Activated CD4-positive, alpha-beta memory T cell treated with anti-CD3 and anti-CD28 coated beads for 36 hours (primary cell): ENCODE measurements around the gene HOXC4. TPM values are rescaled to one million over a fixed set of nuclear protein-coding genes. Genes with fewer than 3 reads are reported as not detected.
"Not testable (repeated sequence)": the region's sequence is repeated elsewhere in the genome, so short reads cannot be mapped to it uniquely, and the experiment has no call there.

Source experiments
- CTCF ChIA-PET: fragments of 350-600 bp; sonication (Branson Sonifier 250); formaldehyde crosslinking; loops from one replicate; lab custom pipeline; 2021; ENCODE audit warnings: antibody characterized with exemption, inconsistent platforms; lab: Charles Lee
- POLR2A ChIA-PET: fragments of 350-600 bp; sonication (Branson Sonifier 250); formaldehyde crosslinking; loops from one replicate; lab custom pipeline; 2021; ENCODE audit warnings: antibody characterized with exemption; lab: Charles Lee
- DNase-seq: peaks from one replicate; pipeline ENCODE4 v3.0.0-alpha.2; 2020
- H3K27ac Mint-ChIP-seq: one replicate; pipeline ENCODE4 v1.8.0; 2021; ENCODE audit warnings: mixed read lengths
- H3K27me3 Mint-ChIP-seq: one replicate; pipeline ENCODE4 v1.8.0; 2021; ENCODE audit warnings: mixed read lengths
- H3K36me3 Mint-ChIP-seq: one replicate; pipeline ENCODE4 v1.8.0; 2021; ENCODE audit warnings: mixed read lengths
- H3K4me1 Mint-ChIP-seq: one replicate; pipeline ENCODE4 v1.8.0; 2021; ENCODE audit warnings: low read depth, mixed read lengths
- H3K4me3 Mint-ChIP-seq: one replicate; pipeline ENCODE4 v1.8.0; 2021; ENCODE audit warnings: mild to moderate bottlenecking, mixed read lengths
- H3K9me3 Mint-ChIP-seq: one replicate; pipeline ENCODE4 v1.8.0; 2021; ENCODE audit warnings: mixed read lengths
- intact Hi-C: fragments of 100-400 bp; cut with micrococcal nuclease; formaldehyde crosslinking; loops from one replicate; pipeline ENCODE4 v1.15.1; 2023
- total RNA-seq, 2 experiments: library from RNA; stranded (reverse); gene quantifications; one replicate each; pipeline ENCODE4 v1.2.3, GENCODE V29; 2021

Gene HOXC4
- total RNA-seq, 2 experiments from 2014 or later: 0.17 TPM; not detected in 1

DNA sequence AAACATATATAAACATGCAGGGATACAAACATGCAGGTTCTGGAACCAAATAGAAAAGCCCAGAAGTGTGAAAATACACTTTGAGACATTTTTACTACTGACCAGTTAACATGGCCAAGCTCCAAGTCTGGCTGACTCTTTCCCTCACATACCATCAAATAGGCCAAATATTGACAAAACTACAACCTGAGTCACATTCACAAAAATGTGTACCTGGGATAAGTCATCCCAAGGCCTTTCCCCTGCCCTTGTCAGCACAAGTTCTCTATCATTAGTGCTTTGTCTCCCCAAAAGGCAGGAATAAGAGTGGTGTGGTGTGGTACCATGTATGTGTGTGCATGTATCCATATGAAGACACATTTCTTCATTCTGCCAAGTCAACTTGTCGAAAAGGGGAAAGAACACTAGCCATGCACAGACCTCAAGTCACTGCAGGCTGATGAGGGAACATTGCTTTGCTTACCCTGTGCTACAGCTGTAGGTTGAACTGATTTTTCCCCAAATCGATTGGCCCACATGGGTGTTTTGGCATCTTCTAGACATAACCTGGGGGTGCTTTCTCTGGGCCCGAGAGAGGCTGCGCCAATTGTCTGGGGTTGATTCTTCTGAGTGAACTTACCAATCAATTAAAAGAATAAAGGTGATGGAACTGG, 14.9 kb downstream of the HOXC4 start:
- H3K36me3 Mint-ChIP-seq: no peaks in the 10 kb centered on the region
- intact Hi-C loops: no loop called here
- H3K27me3 Mint-ChIP-seq: peaks cover 8% of the 10 kb centered on the region

DNA sequence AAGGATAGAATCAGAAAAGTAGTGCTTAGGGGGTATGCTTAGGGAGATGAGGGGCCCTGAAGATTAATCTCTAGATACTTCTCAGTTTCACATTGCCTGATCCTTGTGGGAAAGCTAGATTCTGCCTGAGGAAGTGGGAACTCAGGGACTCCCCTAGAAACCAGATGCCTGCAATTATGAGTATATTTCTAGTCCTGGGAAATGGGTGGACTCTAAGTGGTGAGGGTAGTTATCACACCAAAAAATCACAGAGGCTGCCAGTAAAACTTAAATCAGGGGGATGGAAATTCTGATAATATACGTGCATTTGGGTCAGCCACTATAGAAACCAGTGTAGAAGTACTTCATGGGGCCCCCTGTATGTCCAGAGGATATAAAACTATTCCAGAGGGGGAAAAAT, 18.3 kb downstream of the HOXC4 start:
- POLR2A ChIA-PET: no interaction called here
- CTCF ChIA-PET: no interaction called here
- intact Hi-C loops: no loop called here
- no peaks in the 10 kb centered on the region for H3K9me3 Mint-ChIP-seq
- DNase-seq: no peak
- no peak overlapping the region for H3K4me3 Mint-ChIP-seq
- peaks cover 2% of the 10 kb centered on the region for H3K27me3 Mint-ChIP-seq
- no peaks in the 10 kb centered on the region for H3K4me1 Mint-ChIP-seq
- H3K36me3 Mint-ChIP-seq: no peaks in the 10 kb centered on the region
- no peak overlapping the region for H3K27ac Mint-ChIP-seq

More for the DNA sequence above, 14.9 kb downstream of the HOXC4 start:
- no peak overlapping the region for H3K27ac Mint-ChIP-seq
- CTCF ChIA-PET: no interaction called here
- POLR2A ChIA-PET: no interaction called here
- H3K4me1 Mint-ChIP-seq: no peaks in the 10 kb centered on the region
- no peaks in the 10 kb centered on the region for H3K9me3 Mint-ChIP-seq
- no peak for DNase-seq
- no peak overlapping the region for H3K4me3 Mint-ChIP-seq

DNA sequence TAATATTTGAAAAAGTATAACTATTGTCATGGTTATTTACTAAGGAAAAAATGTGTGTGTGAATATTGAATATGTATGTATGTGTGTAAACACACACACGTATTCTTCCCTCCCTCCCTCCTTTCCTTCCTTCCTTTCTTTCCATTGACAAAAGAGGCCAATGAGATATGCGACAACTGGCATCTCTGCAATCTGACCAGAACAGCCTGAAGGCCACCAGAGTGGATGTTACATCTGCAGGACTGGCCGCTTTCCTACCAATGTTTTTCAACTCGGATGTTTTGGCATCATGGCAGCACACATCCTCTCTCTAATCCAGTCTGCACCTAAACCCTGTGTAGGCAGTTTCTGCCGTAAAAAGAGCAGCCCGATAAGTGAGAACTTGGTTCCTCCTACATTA, 20.7 kb downstream of the HOXC4 start:
- intact Hi-C loops: no loop called here
- Mint-ChIP-seq H3K27ac (no peak overlapping the region), H3K27me3 (peaks cover 2% of the 10 kb centered on the region), H3K4me1 (no peaks in the 10 kb centered on the region), H3K36me3 (no peaks in the 10 kb centered on the region), H3K4me3 (no peak overlapping the region), H3K9me3 (no peaks in the 10 kb centered on the region)
- ChIA-PET POLR2A (no interaction called here), CTCF (no interaction called here)
- no peak for DNase-seq

DNA sequence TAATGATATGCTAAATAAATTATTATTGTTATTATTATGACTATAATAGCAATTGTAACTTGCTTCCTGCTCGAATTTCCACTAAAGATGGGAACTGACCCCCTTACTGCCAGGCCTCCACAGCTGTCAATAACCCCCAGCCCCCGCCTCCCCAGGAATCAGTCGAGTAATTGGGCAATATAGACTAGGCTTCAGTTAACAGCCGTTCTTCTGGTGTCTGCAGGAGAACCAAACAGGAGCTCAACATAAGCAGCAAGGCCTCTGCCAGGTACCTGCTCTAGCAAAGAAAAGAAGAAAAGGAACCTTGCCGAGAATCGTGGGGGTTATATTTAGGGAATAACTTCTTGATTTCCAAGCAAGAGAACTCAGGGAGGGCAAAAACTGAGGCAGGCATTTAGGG, 21.8 kb downstream of the HOXC4 start:
- H3K36me3 Mint-ChIP-seq: no peaks in the 10 kb centered on the region
- intact Hi-C loops: no loop called here

GRCh38 chr12:54075974-54076373, 22.3 kb downstream of the HOXC4 start:
- H3K27ac Mint-ChIP-seq: no peak overlapping the region
- H3K4me3 Mint-ChIP-seq: no peak overlapping the region
- CTCF ChIA-PET: no interaction called here
- no peak for DNase-seq
- POLR2A ChIA-PET: no interaction called here
- intact Hi-C loops: no loop called here
- no peaks in the 10 kb centered on the region for H3K9me3 Mint-ChIP-seq
- peaks cover 2% of the 10 kb centered on the region for H3K27me3 Mint-ChIP-seq
- H3K36me3 Mint-ChIP-seq: no peaks in the 10 kb centered on the region
- H3K4me1 Mint-ChIP-seq: peaks cover under 1% of the 10 kb centered on the region

More for the DNA sequence above, 21.8 kb downstream of the HOXC4 start:
- DNase-seq: no peak
- Mint-ChIP-seq H3K4me1 (no peaks in the 10 kb centered on the region), H3K27me3 (peaks cover 2% of the 10 kb centered on the region), H3K27ac (no peak overlapping the region), H3K4me3 (no peak overlapping the region), H3K9me3 (no peaks in the 10 kb centered on the region)
- POLR2A ChIA-PET: no interaction called here
- CTCF ChIA-PET: no interaction called here

GRCh38 chr12:54077843-54078242, 24.2 kb downstream of the HOXC4 start:
- H3K4me3 Mint-ChIP-seq, H3K27ac Mint-ChIP-seq, DNase-seq, H3K36me3 Mint-ChIP-seq, CTCF ChIA-PET, intact Hi-C loops, H3K9me3 Mint-ChIP-seq, POLR2A ChIA-PET, H3K27me3 Mint-ChIP-seq: not testable (repeated sequence)
- peaks cover 14% of the 10 kb centered on the region for H3K4me1 Mint-ChIP-seq

DNA sequence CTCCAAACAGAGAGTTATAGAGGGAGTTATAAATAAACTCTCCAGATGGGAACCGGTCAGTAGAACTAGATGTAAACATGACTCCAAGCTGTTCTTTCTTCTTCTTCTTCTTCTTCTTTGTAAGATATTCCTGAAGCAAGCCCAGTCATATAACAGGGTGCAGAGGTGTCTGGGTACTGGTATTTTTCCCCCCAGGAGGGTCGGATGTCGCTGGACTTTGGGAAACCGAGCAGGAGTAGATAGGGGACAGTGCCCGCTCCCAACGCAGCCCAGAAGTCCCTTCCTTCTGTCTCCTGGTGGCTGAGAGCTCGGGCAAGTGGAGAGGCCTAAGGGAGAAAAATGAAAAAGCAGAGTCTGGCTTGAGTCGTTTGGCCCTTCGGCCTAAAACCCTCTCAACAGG, 25.5 kb downstream of the HOXC4 start:
- intact Hi-C loops, H3K4me3 Mint-ChIP-seq, CTCF ChIA-PET, H3K36me3 Mint-ChIP-seq, DNase-seq, H3K27ac Mint-ChIP-seq, POLR2A ChIA-PET, H3K9me3 Mint-ChIP-seq: not testable (repeated sequence)
- Mint-ChIP-seq H3K4me1 (peaks cover 20% of the 10 kb centered on the region), H3K27me3 (peaks cover 11% of the 10 kb centered on the region)

DNA sequence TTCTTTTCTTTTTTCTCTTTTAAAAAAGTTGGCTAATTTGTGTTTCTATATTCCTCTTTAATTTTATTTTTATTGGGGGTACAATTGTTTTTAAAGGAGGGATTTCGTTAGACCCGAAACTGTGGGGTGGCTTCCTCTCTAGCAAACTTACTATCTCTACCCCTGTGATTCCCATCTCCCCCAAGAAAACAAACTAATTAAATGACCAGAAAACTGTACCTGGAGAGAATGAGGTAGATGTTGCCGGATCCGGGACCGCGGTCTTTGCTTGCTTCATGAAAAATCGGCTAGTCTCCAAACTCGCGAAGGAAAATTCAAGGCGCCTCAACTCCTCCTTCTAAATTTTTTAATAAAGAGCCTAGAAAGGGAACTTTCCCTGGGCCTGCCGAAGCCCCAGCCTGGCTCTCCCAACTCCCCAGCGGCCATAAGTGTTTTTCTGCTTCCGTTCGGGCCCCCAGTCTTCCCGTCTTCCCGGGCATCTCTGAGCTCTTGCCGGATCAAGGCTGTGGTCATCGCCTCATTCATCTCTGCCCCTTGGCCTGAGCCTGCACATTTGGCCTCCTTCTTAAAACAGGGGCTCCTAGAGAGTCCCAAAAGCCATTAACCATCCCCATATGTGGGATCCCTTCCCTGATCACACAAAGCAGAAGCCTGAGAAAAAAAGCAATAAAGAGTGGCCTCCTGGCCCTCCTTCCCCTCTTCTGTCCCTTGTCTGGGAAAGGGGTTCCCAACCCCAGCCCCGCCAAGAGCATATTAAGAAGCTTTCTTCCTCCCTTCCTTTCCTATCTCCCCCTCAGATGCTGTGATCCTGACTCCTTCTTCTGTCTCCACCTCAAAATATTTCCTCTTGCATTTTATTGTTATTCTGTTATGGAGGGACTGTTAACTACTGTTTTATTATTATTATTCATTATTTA, 26.6 kb downstream of the HOXC4 start:
- peaks cover 20% of the 10 kb centered on the region for H3K4me1 Mint-ChIP-seq
- DNase-seq: not testable (repeated sequence)

DNA sequence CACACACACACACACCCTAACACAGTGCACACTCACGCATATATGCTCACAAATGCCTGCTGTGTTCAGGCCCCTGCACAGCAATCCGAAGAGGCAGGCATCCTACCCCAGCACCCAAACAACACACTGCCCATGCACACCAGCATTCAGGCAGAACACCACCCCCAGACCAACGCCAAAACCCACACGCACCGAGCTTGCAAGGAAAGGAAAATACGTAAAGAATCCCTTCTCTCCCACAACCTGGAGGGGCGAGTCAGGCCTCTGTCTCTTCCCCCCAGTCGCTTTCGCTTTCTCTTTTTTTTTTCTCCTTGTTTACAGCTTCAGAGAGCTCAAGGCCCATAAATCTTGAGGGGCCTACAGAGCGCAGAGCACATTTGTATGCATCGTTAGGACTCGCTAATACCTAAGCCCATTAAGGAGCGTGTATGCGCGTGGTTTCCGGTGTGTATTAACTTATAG, 27.4 kb downstream of the HOXC4 start:
- H3K9me3 Mint-ChIP-seq, CTCF ChIA-PET, POLR2A ChIA-PET, H3K27ac Mint-ChIP-seq, H3K36me3 Mint-ChIP-seq, intact Hi-C loops: not testable (repeated sequence)
- peak overlapping the region; percentile 71 for H3K4me3 Mint-ChIP-seq
- H3K4me1 Mint-ChIP-seq: peaks cover 20% of the 10 kb centered on the region
- peaks cover 14% of the 10 kb centered on the region for H3K27me3 Mint-ChIP-seq
- peak; percentile 20 for DNase-seq

More for the DNA sequence above, 26.6 kb downstream of the HOXC4 start:
- H3K27me3 Mint-ChIP-seq: peaks cover 11% of the 10 kb centered on the region
- H3K9me3 Mint-ChIP-seq, H3K4me3 Mint-ChIP-seq, H3K27ac Mint-ChIP-seq, CTCF ChIA-PET, H3K36me3 Mint-ChIP-seq, POLR2A ChIA-PET, intact Hi-C loops: not testable (repeated sequence)

GRCh38 chr12:54081581-54082396, 28.2 kb downstream of the HOXC4 start:
- Mint-ChIP-seq H3K4me1 (peaks cover 20% of the 10 kb centered on the region), H3K27ac (peak overlapping the region; percentile 57), H3K27me3 (peaks cover 21% of the 10 kb centered on the region), H3K4me3 (peak overlapping the region; percentile 71)
- CTCF ChIA-PET, H3K9me3 Mint-ChIP-seq, intact Hi-C loops, H3K36me3 Mint-ChIP-seq: not testable (repeated sequence)
- peak; percentile 23 for DNase-seq
- POLR2A ChIA-PET: interaction anchor here (0.7 kb wide), 1 partner anchor 204 kb away, joined by 4 read pairs; no protein-coding TSS in a partner anchor

DNA sequence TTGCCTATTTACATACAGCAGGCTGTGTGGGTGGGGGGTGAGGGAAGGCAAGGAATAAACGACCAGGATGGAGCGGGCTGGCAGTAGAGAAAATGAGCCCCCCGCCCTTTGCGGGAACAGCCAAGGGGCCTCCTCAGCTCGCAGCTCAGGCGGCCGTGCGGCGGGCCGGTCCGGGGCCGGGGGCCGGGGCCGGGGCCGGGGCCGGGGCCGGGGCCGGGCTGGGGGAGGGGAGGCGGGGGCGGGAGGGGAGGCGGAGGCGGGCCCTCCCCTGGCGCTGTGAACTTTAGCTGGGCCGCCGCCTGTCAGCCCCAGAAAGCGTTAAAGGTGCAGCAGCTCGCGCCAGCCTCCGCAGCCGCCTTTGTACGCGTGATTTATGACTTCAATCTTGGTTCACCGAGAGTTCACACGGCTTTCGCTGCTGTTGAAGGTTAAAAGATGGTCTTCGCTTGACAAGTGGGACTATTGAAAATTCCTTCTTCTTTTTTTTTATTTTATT, 28.8 kb downstream of the HOXC4 start:
- H3K27ac Mint-ChIP-seq: peak overlapping the region; percentile 57
- H3K36me3 Mint-ChIP-seq: no peaks in the 10 kb centered on the region
- POLR2A ChIA-PET: interaction anchor here (0.7 kb wide), 1 partner anchor 204 kb away, joined by 4 read pairs; no protein-coding TSS in a partner anchor
- H3K27me3 Mint-ChIP-seq: peaks cover 21% of the 10 kb centered on the region
- H3K9me3 Mint-ChIP-seq: no peaks in the 10 kb centered on the region
- H3K4me1 Mint-ChIP-seq: peaks cover 20% of the 10 kb centered on the region
- CTCF ChIA-PET: no interaction called here
- H3K4me3 Mint-ChIP-seq: peak overlapping the region; percentile 71
- DNase-seq: peak; percentile 46
- intact Hi-C loops: no loop called here
